ENCODE data around the gene MLLT3. TPM values are rescaled to one million over a fixed set of nuclear protein-coding genes. Genes with fewer than 3 reads are reported as not detected.

The MLLT3 gene
- total and polyA plus RNA-seq, 2 of the 8 experiments (the other 6 are each of a cell fraction or from before 2014, with no cell fraction given) = 5.9 to 9.6 TPM

- no peaks in the 10 kb centered on the region for H3K79me2 ChIP-seq (ENCODE audit: control insufficient read depth in 1 of 2, insufficient read depth in 2 of 2, low read length in 2 of 2)
- TF ChIP-seq CTCF (IDR thresholded peaks at IDR 0.05; ENCODE audit: control extremely low read depth in 1 of 3, insufficient read depth in 1 of 3, low read depth in 1 of 3, low read length in 3 of 3) (peak in 1 of 3 experiments; percentile 16; a peak in 1 of 4 replicates), POU5F1 (IDR thresholded peaks at IDR 0.05; ENCODE audit: low read depth, low read length) (no peak)
These were observed 314.7 kb downstream of the MLLT3 start for GRCh38 chr9:20307621-20308020.

More at GRCh38 chr9:20307621-20308020, 314.7 kb downstream of the MLLT3 start:
- Histone ChIP-seq H3K4ac (replicated peaks; ENCODE audit: insufficient read length, low read depth, low read length) (no peak overlapping the region), H2BK12ac (ENCODE audit: low read depth, low read length) (no peak overlapping the region), H2BK120ac (replicated peaks; ENCODE audit: low read depth, low read length) (peak overlapping the region; percentile 7), H3K79me1 (ENCODE audit: low read depth, low read length) (no peaks in the 10 kb centered on the region), H3K56ac (replicated peaks; ENCODE audit: insufficient read length, low read depth, low read length) (no peak overlapping the region), H2AK5ac (ENCODE audit: low read depth, low read length) (no peak overlapping the region), H2BK15ac (ENCODE audit: low read length) (no peak overlapping the region), H4K91ac (replicated peaks; ENCODE audit: insufficient read length, low read length) (no peak overlapping the region), H3K9me3 (ENCODE audit: insufficient read depth in 2 of 2, low read depth in 1 of 2, low read length in 1 of 2) (no peaks in the 10 kb centered on the region), H4K20me1 (replicated peaks in 1 of 2; ENCODE audit: control insufficient read depth in 1 of 2, insufficient read depth in 2 of 2, low read length in 2 of 2) (no peaks in the 10 kb centered on the region), H3K18ac (ENCODE audit: extremely low read depth, low read length) (no peak overlapping the region), H4K8ac (ENCODE audit: extremely low read depth, insufficient read depth, low read length) (no peak overlapping the region), H3K4me3 (ENCODE audit: extremely low read depth in 1 of 4, insufficient read depth in 2 of 4, low read depth in 3 of 4, low read length in 4 of 4) (no peak overlapping the region), H3K4me1 (replicated peaks in 1 of 4; ENCODE audit: control insufficient read depth in 3 of 4, insufficient read depth in 4 of 4, low read length in 3 of 4) (peaks cover 6 to 31% (median 23%) of the 10 kb centered on the region in 4 experiments; a peak in 6 of 7 replicates), H3K14ac (ENCODE audit: insufficient read length) (no peak overlapping the region), H4K5ac (ENCODE audit: insufficient read length, low read depth, low read length) (no peak overlapping the region), H3K27ac (ENCODE audit: low read depth, low read length) (no peak overlapping the region), H3K36me3 (ENCODE audit: control insufficient read depth in 2 of 4, insufficient read depth in 4 of 4, low read length in 3 of 4) (no peaks in the 10 kb centered on the region), H3K23ac (ENCODE audit: insufficient read length) (no peak overlapping the region), H3K23me2 (ENCODE audit: low read depth, low read length) (no peaks in the 10 kb centered on the region), H3K4me2 (ENCODE audit: insufficient read depth in 1 of 2, low read depth in 2 of 2, low read length in 2 of 2) (no peak overlapping the region; a peak in 1 of 4 replicates), H3K27me3 (replicated peaks in 1 of 4; ENCODE audit: control insufficient read depth in 3 of 4, extremely low read depth in 1 of 4, insufficient read depth in 3 of 4, low read length in 3 of 4) (0 out of 7 replicates have a peak, but pooled peaks cover 0 to 2% (median 0%) of the 10 kb centered on the region in 4 experiments), H3K9ac (replicated peaks in 1 of 4; ENCODE audit: extremely low read depth in 1 of 4, low read depth in 3 of 4, low read length in 3 of 4) (no peak overlapping the region), H2AFZ (ENCODE audit: low read length) (no peak overlapping the region), H2BK20ac (ENCODE audit: low read length) (0 out of 2 replicates have a peak overlapping the region, but pooled peaks have one; percentile 23), H2BK5ac (ENCODE audit: low read depth, low read length) (no peak overlapping the region)
- FAIRE-seq (peak; percentile 86), DNase-seq (ENCODE audit: low read depth in 1 of 2, low spot score in 2 of 2) (no peak)
- CTCF ChIA-PET (ENCODE audit: partially characterized antibody) = interaction anchor here (0.9 to 1.9 kb wide), 12 partner anchors 12 to 362 kb away, joined by 3 to 5 read pairs (median 3); no protein-coding TSS in a partner anchor
- 67% methylated on average over 7 of the region's 7 CpGs; no CpG with 5 or more reads in 1 of the 2 experiments for WGBS, 2 experiments (ENCODE audit: extremely low coverage in 1 of 2, insufficient coverage in 1 of 2, insufficient read length in 1 of 2, insufficient replicate concordance in 2 of 2, low coverage in 1 of 2, low lambda C conversion rate in 2 of 2, missing lambda C conversion rate in 1 of 2)
- POLR2A ChIA-PET (ENCODE audit: partially characterized antibody) = no interaction called here

Measured in H1 (cell line).